ENCODE measurements around the gene REXO4. TPM values are rescaled to one million over a fixed set of nuclear protein-coding genes. Genes with fewer than 3 reads are reported as not detected.

The REXO4 gene
- total and polyA plus RNA-seq, 2 of the 13 experiments (the other 11 are each of a cell fraction or from before 2014, with no cell fraction given) = 18.5 to 30.4 TPM

DNA sequence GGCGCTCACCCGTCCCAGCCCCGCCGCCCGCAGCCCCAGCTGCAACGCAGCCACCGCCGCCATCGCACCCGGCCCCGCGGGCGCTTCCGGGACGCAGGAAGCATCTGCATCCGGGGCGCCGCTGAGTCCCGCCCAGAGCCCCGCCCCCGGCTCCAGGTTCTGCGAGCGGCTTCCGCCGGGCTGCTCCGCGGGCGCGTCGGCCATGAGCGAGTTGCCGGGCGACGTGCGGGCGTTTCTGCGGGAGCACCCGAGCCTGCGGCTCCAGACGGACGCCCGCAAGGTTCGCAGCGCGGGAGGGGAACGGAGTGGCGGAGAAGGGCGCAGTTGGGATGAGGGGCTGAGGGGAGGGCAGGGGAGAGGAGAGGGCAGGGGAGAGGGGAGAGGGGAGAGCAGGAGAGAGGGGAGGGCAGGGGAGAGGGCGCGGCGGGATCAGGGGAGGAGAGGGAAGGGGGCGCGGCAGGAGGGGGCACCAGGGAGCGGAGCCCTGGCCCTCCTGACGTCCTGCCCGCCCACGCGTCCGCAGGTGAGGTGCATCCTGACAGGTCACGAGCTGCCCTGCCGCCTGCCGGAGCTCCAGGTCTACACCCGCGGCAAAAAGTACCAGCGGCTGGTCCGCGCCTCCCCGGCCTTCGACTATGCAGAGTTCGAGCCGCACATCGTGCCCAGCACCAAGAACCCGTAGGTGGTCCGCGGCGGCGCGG is 61.3 kb downstream of the REXO4 start, which contains the start of the genes SURF1 and SURF2 (continued):
- TF ChIP-seq, protein P1, sequence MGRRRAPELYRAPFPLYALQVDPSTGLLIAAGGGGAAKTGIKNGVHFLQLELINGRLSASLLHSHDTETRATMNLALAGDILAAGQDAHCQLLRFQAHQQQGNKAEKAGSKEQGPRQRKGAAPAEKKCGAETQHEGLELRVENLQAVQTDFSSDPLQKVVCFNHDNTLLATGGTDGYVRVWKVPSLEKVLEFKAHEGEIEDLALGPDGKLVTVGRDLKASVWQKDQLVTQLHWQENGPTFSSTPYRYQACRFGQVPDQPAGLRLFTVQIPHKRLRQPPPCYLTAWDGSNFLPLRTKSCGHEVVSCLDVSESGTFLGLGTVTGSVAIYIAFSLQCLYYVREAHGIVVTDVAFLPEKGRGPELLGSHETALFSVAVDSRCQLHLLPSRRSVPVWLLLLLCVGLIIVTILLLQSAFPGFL (CRISPR knock-in tag; IDR thresholded peaks at IDR 0.05) = no peak
- TF ChIP-seq ZFP90 (CRISPR knock-in tag; IDR thresholded peaks at IDR 0.05; ENCODE audit: borderline replicate concordance) (peak; percentile 62; the same call in 1 of the 2 replicates), STAG1 (CRISPR knock-in tag; IDR thresholded peaks at IDR 0.05) (peak; percentile 34; the same call in 1 of the 2 replicates), KDM6A (CRISPR knock-in tag; IDR thresholded peaks at IDR 0.05; ENCODE audit: low read depth) (no peak), SPEN (CRISPR knock-in tag; IDR thresholded peaks at IDR 0.05; ENCODE audit: low read depth) (peak; percentile 57), ZNF501 (CRISPR knock-in tag; IDR thresholded peaks at IDR 0.05) (0 out of 2 replicates have a peak, but pooled peaks have one; percentile 23), NFATC3 (CRISPR knock-in tag; IDR thresholded peaks at IDR 0.05) (no peak), ZFP41 (CRISPR knock-in tag; IDR thresholded peaks at IDR 0.05; ENCODE audit: borderline replicate concordance) (0 out of 2 replicates have a peak, but pooled peaks have one; percentile 36), KAT8 (CRISPR knock-in tag; IDR thresholded peaks at IDR 0.05) (peak; percentile 73; the same call in 1 of the 2 replicates), HNRNPL (IDR thresholded peaks at IDR 0.05; ENCODE audit: low read depth, low read length) (no peak), PHF21A (CRISPR knock-in tag; IDR thresholded peaks at IDR 0.05) (0 out of 2 replicates have a peak, but pooled peaks have one; percentile 32), ZSCAN20 (CRISPR knock-in tag; IDR thresholded peaks at IDR 0.05; ENCODE audit: borderline replicate concordance) (peak; percentile 97), ZNF790 (CRISPR knock-in tag; IDR thresholded peaks at IDR 0.05; ENCODE audit: borderline replicate concordance) (no peak), MAF1 (CRISPR knock-in tag; IDR thresholded peaks at IDR 0.05; ENCODE audit: borderline replicate concordance) (no peak)
- TF ChIP-seq, protein P2, sequence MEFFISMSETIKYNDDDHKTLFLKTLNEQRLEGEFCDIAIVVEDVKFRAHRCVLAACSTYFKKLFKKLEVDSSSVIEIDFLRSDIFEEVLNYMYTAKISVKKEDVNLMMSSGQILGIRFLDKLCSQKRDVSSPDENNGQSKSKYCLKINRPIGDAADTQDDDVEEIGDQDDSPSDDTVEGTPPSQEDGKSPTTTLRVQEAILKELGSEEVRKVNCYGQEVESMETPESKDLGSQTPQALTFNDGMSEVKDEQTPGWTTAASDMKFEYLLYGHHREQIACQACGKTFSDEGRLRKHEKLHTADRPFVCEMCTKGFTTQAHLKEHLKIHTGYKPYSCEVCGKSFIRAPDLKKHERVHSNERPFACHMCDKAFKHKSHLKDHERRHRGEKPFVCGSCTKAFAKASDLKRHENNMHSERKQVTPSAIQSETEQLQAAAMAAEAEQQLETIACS (CRISPR knock-in tag; IDR thresholded peaks at IDR 0.05) = no peak
- TF ChIP-seq, protein P3, sequence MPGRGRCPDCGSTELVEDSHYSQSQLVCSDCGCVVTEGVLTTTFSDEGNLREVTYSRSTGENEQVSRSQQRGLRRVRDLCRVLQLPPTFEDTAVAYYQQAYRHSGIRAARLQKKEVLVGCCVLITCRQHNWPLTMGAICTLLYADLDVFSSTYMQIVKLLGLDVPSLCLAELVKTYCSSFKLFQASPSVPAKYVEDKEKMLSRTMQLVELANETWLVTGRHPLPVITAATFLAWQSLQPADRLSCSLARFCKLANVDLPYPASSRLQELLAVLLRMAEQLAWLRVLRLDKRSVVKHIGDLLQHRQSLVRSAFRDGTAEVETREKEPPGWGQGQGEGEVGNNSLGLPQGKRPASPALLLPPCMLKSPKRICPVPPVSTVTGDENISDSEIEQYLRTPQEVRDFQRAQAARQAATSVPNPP (CRISPR knock-in tag; IDR thresholded peaks at IDR 0.05) = no peak
- TF ChIP-seq, protein P4, sequence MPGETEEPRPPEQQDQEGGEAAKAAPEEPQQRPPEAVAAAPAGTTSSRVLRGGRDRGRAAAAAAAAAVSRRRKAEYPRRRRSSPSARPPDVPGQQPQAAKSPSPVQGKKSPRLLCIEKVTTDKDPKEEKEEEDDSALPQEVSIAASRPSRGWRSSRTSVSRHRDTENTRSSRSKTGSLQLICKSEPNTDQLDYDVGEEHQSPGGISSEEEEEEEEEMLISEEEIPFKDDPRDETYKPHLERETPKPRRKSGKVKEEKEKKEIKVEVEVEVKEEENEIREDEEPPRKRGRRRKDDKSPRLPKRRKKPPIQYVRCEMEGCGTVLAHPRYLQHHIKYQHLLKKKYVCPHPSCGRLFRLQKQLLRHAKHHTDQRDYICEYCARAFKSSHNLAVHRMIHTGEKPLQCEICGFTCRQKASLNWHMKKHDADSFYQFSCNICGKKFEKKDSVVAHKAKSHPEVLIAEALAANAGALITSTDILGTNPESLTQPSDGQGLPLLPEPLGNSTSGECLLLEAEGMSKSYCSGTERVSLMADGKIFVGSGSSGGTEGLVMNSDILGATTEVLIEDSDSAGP (CRISPR knock-in tag; IDR thresholded peaks at IDR 0.05; ENCODE audit: borderline replicate concordance) = peak; percentile 60; the same call in 1 of the 2 replicates
- TF ChIP-seq, protein P5, sequence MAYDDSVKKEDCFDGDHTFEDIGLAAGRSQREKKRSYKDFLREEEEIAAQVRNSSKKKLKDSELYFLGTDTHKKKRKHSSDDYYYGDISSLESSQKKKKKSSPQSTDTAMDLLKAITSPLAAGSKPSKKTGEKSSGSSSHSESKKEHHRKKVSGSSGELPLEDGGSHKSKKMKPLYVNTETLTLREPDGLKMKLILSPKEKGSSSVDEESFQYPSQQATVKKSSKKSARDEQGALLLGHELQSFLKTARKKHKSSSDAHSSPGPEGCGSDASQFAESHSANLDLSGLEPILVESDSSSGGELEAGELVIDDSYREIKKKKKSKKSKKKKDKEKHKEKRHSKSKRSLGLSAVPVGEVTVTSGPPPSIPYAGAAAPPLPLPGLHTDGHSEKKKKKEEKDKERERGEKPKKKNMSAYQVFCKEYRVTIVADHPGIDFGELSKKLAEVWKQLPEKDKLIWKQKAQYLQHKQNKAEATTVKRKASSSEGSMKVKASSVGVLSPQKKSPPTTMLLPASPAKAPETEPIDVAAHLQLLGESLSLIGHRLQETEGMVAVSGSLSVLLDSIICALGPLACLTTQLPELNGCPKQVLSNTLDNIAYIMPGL (CRISPR knock-in tag; IDR thresholded peaks at IDR 0.05; ENCODE audit: borderline replicate concordance in 1 of 2, low read depth in 1 of 2) = peak; percentile 38 to 47; a peak in 2 of 4 replicates
- TF ChIP-seq, protein P6, sequence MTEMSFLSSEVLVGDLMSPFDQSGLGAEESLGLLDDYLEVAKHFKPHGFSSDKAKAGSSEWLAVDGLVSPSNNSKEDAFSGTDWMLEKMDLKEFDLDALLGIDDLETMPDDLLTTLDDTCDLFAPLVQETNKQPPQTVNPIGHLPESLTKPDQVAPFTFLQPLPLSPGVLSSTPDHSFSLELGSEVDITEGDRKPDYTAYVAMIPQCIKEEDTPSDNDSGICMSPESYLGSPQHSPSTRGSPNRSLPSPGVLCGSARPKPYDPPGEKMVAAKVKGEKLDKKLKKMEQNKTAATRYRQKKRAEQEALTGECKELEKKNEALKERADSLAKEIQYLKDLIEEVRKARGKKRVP (CRISPR knock-in tag; IDR thresholded peaks at IDR 0.05) = 0 out of 4 replicates have a peak, but pooled peaks of 1 of the 2 experiments have one; percentile 25
